Thymus (tissue), 11 donors: ENCODE measurements around the gene RET. TPM values are rescaled to one million over a fixed set of nuclear protein-coding genes. Genes with fewer than 3 reads are reported as not detected.
A peak's percentile ranks its signal among the peaks of the same experiment; 100 is the strongest.

Source experiments
- DNase-seq, 9 donors: peaks; one replicate each; pipeline ENCODE4 v3.0.0-alpha.2; 2013; ENCODE audit warnings: low spot score in 9 of 9, low read depth in 6 of 9, missing footprints in 1 of 9
- H3K27ac ChIP-seq, 2 donors: one replicate each; pipeline ENCODE4 v1.5.1; 2013; ENCODE audit warnings: control low read depth in 1 of 2, low read depth in 1 of 2, low read length in 1 of 2, mild to moderate bottlenecking in 1 of 2, moderate library complexity in 1 of 2
- H3K27me3 ChIP-seq, 2 donors: one replicate each; pipeline ENCODE4 v1.5.1; 2013; ENCODE audit warnings: low read length in 1 of 2; ENCODE audit not compliant: control insufficient read depth in 2 of 2, insufficient read depth in 1 of 2
- H3K36me3 ChIP-seq, 2 donors: one replicate each; pipeline ENCODE4 v1.5.1; 2013; ENCODE audit warnings: low read length in 1 of 2, mild to moderate bottlenecking in 1 of 2, moderate library complexity in 1 of 2; ENCODE audit not compliant: control insufficient read depth in 2 of 2, insufficient read depth in 2 of 2
- H3K4me1 ChIP-seq, 2 donors: one replicate each; pipeline ENCODE4 v1.5.1; 2013; ENCODE audit warnings: low read length in 2 of 2; ENCODE audit not compliant: control insufficient read depth in 2 of 2, insufficient read depth in 2 of 2
- H3K4me3 ChIP-seq, 2 donors: one replicate each; pipeline ENCODE4 v1.5.1; 2013; ENCODE audit warnings: low read length in 2 of 2, control low read depth in 1 of 2, mild to moderate bottlenecking in 1 of 2
- H3K9me3 ChIP-seq, 2 donors: one replicate each; pipeline ENCODE4 v1.5.1; 2013; ENCODE audit warnings: low read length in 1 of 2, mild to moderate bottlenecking in 1 of 2; ENCODE audit not compliant: control insufficient read depth in 2 of 2, insufficient read depth in 1 of 2
- WGBS: extraction: QIAGEN DNeasy Blood & Tissue Kit; methylation state at CpG from one replicate; pipeline ENCODE4 v1.1.7; 2013; 5-methylcytosine and 5-hydroxymethylcytosine counted together
- polyA plus RNA-seq: library from polyadenylated mRNA; stranded (reverse); fragments of 200-250 nt; gene quantifications from one replicate; pipeline ENCODE4 v1.2.3, GENCODE V29; 2013
- total RNA-seq: library from RNA; stranded (reverse); fragments of 120-200 nt; gene quantifications from one replicate; pipeline ENCODE4 v1.2.4, GENCODE V29; 2013
- donor health status: healthy.

Gene RET
- total and polyA plus RNA-seq, 2 donors = 0.33 to 0.37 TPM

GRCh38 chr10:43078986-43079273 is 2.1 kb downstream of the RET start:
- H3K9me3 ChIP-seq = no peaks in the 10 kb centered on the region
- H3K4me3 ChIP-seq = no peak overlapping the region
- H3K27me3 ChIP-seq = peaks cover 35 to 61% of the 10 kb centered on the region in 2 donors
- DNase-seq = peak in 4 of 9 donors; percentile 2 to 30 (median 12)
- H3K36me3 ChIP-seq = no peaks in the 10 kb centered on the region
- no peaks in the 10 kb centered on the region for H3K4me1 ChIP-seq
- no peak overlapping the region for H3K27ac ChIP-seq
- 58% methylated on average over 10 of the region's 10 CpGs for WGBS

- WGBS = 55% methylated on average over 3 of the region's 3 CpGs
Observed at GRCh38 chr10:43079856-43080255, 3.0 kb downstream of the RET start.

GRCh38 chr10:43082087-43082486 is 5.2 kb downstream of the RET start:
- no peaks in the 10 kb centered on the region for H3K4me1 ChIP-seq
- no peaks in the 10 kb centered on the region for H3K9me3 ChIP-seq
- no peak for DNase-seq
- no peak overlapping the region for H3K4me3 ChIP-seq
- 93% methylated on average over 4 of the region's 4 CpGs for WGBS
- peaks cover 18 to 34% of the 10 kb centered on the region in 2 donors for H3K27me3 ChIP-seq
- H3K36me3 ChIP-seq = no peaks in the 10 kb centered on the region
- no peak overlapping the region for H3K27ac ChIP-seq

More at GRCh38 chr10:43079856-43080255, 3.0 kb downstream of the RET start:
- Histone ChIP-seq H3K27ac (no peak overlapping the region), H3K27me3 (peaks cover 35 to 54% of the 10 kb centered on the region in 2 donors), H3K36me3 (no peaks in the 10 kb centered on the region), H3K9me3 (no peaks in the 10 kb centered on the region), H3K4me1 (no peaks in the 10 kb centered on the region), H3K4me3 (no peak overlapping the region)
- DNase-seq = no peak

- Histone ChIP-seq H3K27ac (no peak overlapping the region), H3K36me3 (no peaks in the 10 kb centered on the region), H3K9me3 (no peaks in the 10 kb centered on the region), H3K4me3 (no peak overlapping the region), H3K4me1 (no peaks in the 10 kb centered on the region), H3K27me3 (peaks cover 12 to 28% of the 10 kb centered on the region in 2 donors)
- WGBS = 39% methylated on average over 7 of the region's 7 CpGs
- DNase-seq = no peak
Observed at GRCh38 chr10:43082746-43083145, 5.9 kb downstream of the RET start.

- H3K27ac ChIP-seq = no peak overlapping the region
- H3K36me3 ChIP-seq = no peaks in the 10 kb centered on the region
- no peaks in the 10 kb centered on the region for H3K4me1 ChIP-seq
- peaks cover 1 to 18% of the 10 kb centered on the region in 2 donors for H3K27me3 ChIP-seq
- no peak overlapping the region for H3K4me3 ChIP-seq
- no peak for DNase-seq
- no peaks in the 10 kb centered on the region for H3K9me3 ChIP-seq
- 5% methylated on average over 5 of the region's 5 CpGs for WGBS
Observed at GRCh38 chr10:43083764-43084163, 6.9 kb downstream of the RET start.

GRCh38 chr10:43084812-43085211 is 7.9 kb downstream of the RET start:
- H3K36me3 ChIP-seq = no peaks in the 10 kb centered on the region
- no peaks in the 10 kb centered on the region for H3K9me3 ChIP-seq
- H3K4me1 ChIP-seq = no peaks in the 10 kb centered on the region
- DNase-seq = no peak
- WGBS = 96% methylated on average over 9 of the region's 9 CpGs
- H3K27me3 ChIP-seq = peaks cover 0 to 8% of the 10 kb centered on the region in 2 donors
- no peak overlapping the region for H3K4me3 ChIP-seq
- no peak overlapping the region for H3K27ac ChIP-seq

GRCh38 chr10:43086321-43086942 is 9.6 kb downstream of the RET start:
- Histone ChIP-seq H3K9me3 (no peaks in the 10 kb centered on the region), H3K4me1 (no peaks in the 10 kb centered on the region), H3K27ac (no peak overlapping the region), H3K4me3 (no peak overlapping the region), H3K36me3 (no peaks in the 10 kb centered on the region), H3K27me3 (peaks cover 0 to 4% of the 10 kb centered on the region in 2 donors)
- no peak for DNase-seq
- 94% methylated on average over 7 of the region's 7 CpGs for WGBS

GRCh38 chr10:43089519-43089918 is 12.7 kb downstream of the RET start:
- no peak overlapping the region for H3K4me3 ChIP-seq
- no peaks in the 10 kb centered on the region for H3K9me3 ChIP-seq
- no peak overlapping the region for H3K27ac ChIP-seq
- no peaks in the 10 kb centered on the region for H3K36me3 ChIP-seq
- DNase-seq = no peak
- H3K4me1 ChIP-seq = no peaks in the 10 kb centered on the region
- H3K27me3 ChIP-seq = peaks cover 0 to 3% of the 10 kb centered on the region in 2 donors
- 97% methylated on average over 10 of the region's 10 CpGs for WGBS

- Histone ChIP-seq H3K27ac (no peak overlapping the region), H3K36me3 (no peaks in the 10 kb centered on the region), H3K9me3 (no peaks in the 10 kb centered on the region), H3K4me3 (no peak overlapping the region), H3K27me3 (peaks cover 0 to 3% of the 10 kb centered on the region in 2 donors), H3K4me1 (no peaks in the 10 kb centered on the region)
- 93% methylated on average over 8 of the region's 8 CpGs for WGBS
- no peak for DNase-seq
Observed at GRCh38 chr10:43090188-43090587, 13.3 kb downstream of the RET start.
